Endodermal cell (in vitro differentiated cells): ENCODE results near the gene CCDC181. TPM values are rescaled to one million over a fixed set of nuclear protein-coding genes. Genes with fewer than 3 reads are reported as not detected.

ENCODE experiments used
- DNase-seq: peaks from one replicate; pipeline ENCODE4 v3.0.0-alpha.2; 2017
- H3K27ac ChIP-seq: 2 replicates; pipeline ENCODE4 v1.5.1; 2013; ENCODE audit warnings: mild to moderate bottlenecking, low read depth, low read length, moderate library complexity
- H3K27me3 ChIP-seq: 2 replicates; pipeline ENCODE4 v1.6.1; 2013; ENCODE audit warnings: mild to moderate bottlenecking, low read length, moderate library complexity; ENCODE audit not compliant: insufficient read depth, control insufficient read depth, poor library complexity, severe bottlenecking
- H3K36me3 ChIP-seq: 2 replicates; pipeline ENCODE4 v1.7.0; 2013; ENCODE audit warnings: mild to moderate bottlenecking, low read length, moderate library complexity; ENCODE audit not compliant: control insufficient read depth, insufficient read depth
- H3K4me1 ChIP-seq: one replicate; pipeline ENCODE4 v1.7.0; 2013; ENCODE audit warnings: low read length; ENCODE audit not compliant: control insufficient read depth, insufficient read depth
- H3K4me3 ChIP-seq: 2 replicates; pipeline ENCODE4 v1.5.1; 2013; ENCODE audit warnings: mild to moderate bottlenecking, low read length, moderate library complexity
- H3K9ac ChIP-seq: 2 replicates; pipeline ENCODE4 v1.6.1; 2013; ENCODE audit warnings: mild to moderate bottlenecking, low read length, moderate library complexity; ENCODE audit not compliant: poor library complexity, severe bottlenecking; ENCODE audit errors: extremely low read depth
- H3K9me3 ChIP-seq: 2 replicates; pipeline ENCODE4 v1.6.1; 2013; ENCODE audit warnings: mild to moderate bottlenecking, low read length, moderate library complexity; ENCODE audit not compliant: control insufficient read depth
- H3K27ac Mint-ChIP-seq: 2 replicates; pipeline ENCODE4 v1.8.0; 2020; ENCODE audit warnings: mixed read lengths
- H3K27me3 Mint-ChIP-seq: 2 replicates; pipeline ENCODE4 v1.8.0; 2021; ENCODE audit warnings: mild to moderate bottlenecking, mixed read lengths; ENCODE audit not compliant: insufficient read depth
- H3K36me3 Mint-ChIP-seq: 2 replicates; pipeline ENCODE4 v1.8.0; 2020; ENCODE audit warnings: low read depth, mixed read lengths
- H3K4me1 Mint-ChIP-seq: 2 replicates; pipeline ENCODE4 v1.8.0; 2020; ENCODE audit warnings: mixed read lengths
- H3K4me3 Mint-ChIP-seq: 2 replicates; pipeline ENCODE4 v1.8.0; 2020; ENCODE audit warnings: mild to moderate bottlenecking, moderate library complexity, mixed read lengths
- H3K9me3 Mint-ChIP-seq: 2 replicates; pipeline ENCODE4 v1.8.0; 2020; ENCODE audit warnings: mild to moderate bottlenecking, mixed read lengths
- WGBS, 2 experiments: methylation state at CpG; one replicate each; pipeline versions ENCODE4 v1.1.5 to v1.1.7; 2013; ENCODE audit warnings: missing lambda C conversion rate in 2 of 2, mixed read lengths in 1 of 2; ENCODE audit not compliant: insufficient coverage in 1 of 2, insufficient read length in 1 of 2; 5-methylcytosine and 5-hydroxymethylcytosine counted together
- total RNA-seq, 2 donors: library from RNA; stranded (reverse); fragmentation: NEBNext Ultra II Directional in 1 of 2; extraction: Animal tissue kit (Norgen Biotek cat#: 25700) in 1 of 2; gene quantifications; 2 replicates in 1 of 2; 3 replicates in 1 of 2; pipeline ENCODE4 v1.2.1, GENCODE V29; 2021
- TF ChIP-seq, protein P1 (sequence below): fragments of 200-600 bp; sonication (generic); conservative IDR thresholded peaks from 2 replicates; pipeline ENCODE4 v1.5.0; 2021; ENCODE audit warnings: antibody characterized with exemption, mild to moderate bottlenecking

Gene CCDC181
- total RNA-seq, 2 donors from 2014 or later: 4.9 to 7.8 TPM

DNA sequence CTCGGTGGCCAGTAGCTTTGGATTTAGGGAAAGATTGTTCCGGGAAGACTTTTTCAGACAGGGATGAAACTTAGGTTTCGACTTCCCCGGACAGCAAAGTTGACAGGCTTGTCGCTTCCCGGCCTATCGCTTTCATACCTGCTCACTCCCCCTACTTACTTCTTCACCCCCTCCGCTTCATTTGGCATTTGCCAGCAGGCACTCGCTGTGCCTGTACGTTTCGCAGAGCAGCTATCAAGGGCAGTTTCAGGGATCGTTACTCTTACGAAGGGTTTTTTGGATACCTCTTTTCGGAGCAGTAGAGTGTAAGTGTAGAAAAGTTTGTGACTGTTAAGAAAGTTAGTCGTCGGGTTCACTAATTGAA is 58.9 kb downstream of the CCDC181 start:
- Histone ChIP-seq H3K27me3 (no peaks in the 10 kb centered on the region), H3K27ac (no peak overlapping the region), H3K9ac (peak overlapping the region; percentile 50), H3K9me3 (peaks cover 9% of the 10 kb centered on the region), H3K36me3 (peaks cover 29% of the 10 kb centered on the region), H3K4me1 (no peaks in the 10 kb centered on the region), H3K4me3 (peak overlapping the region; percentile 99)
- Mint-ChIP-seq H3K36me3 (peaks cover 21% of the 10 kb centered on the region), H3K4me3 (no peak overlapping the region), H3K4me1 (peaks cover 5% of the 10 kb centered on the region), H3K9me3 (no peaks in the 10 kb centered on the region), H3K27ac (no peak overlapping the region), H3K27me3 (no peaks in the 10 kb centered on the region)
- 0 to 1% methylated on average over 8 to 16 of the region's 16 CpGs for WGBS, 2 experiments
- DNase-seq: no peak
- TF ChIP-seq, protein P1, sequence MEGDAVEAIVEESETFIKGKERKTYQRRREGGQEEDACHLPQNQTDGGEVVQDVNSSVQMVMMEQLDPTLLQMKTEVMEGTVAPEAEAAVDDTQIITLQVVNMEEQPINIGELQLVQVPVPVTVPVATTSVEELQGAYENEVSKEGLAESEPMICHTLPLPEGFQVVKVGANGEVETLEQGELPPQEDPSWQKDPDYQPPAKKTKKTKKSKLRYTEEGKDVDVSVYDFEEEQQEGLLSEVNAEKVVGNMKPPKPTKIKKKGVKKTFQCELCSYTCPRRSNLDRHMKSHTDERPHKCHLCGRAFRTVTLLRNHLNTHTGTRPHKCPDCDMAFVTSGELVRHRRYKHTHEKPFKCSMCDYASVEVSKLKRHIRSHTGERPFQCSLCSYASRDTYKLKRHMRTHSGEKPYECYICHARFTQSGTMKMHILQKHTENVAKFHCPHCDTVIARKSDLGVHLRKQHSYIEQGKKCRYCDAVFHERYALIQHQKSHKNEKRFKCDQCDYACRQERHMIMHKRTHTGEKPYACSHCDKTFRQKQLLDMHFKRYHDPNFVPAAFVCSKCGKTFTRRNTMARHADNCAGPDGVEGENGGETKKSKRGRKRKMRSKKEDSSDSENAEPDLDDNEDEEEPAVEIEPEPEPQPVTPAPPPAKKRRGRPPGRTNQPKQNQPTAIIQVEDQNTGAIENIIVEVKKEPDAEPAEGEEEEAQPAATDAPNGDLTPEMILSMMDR: no peak

DNA sequence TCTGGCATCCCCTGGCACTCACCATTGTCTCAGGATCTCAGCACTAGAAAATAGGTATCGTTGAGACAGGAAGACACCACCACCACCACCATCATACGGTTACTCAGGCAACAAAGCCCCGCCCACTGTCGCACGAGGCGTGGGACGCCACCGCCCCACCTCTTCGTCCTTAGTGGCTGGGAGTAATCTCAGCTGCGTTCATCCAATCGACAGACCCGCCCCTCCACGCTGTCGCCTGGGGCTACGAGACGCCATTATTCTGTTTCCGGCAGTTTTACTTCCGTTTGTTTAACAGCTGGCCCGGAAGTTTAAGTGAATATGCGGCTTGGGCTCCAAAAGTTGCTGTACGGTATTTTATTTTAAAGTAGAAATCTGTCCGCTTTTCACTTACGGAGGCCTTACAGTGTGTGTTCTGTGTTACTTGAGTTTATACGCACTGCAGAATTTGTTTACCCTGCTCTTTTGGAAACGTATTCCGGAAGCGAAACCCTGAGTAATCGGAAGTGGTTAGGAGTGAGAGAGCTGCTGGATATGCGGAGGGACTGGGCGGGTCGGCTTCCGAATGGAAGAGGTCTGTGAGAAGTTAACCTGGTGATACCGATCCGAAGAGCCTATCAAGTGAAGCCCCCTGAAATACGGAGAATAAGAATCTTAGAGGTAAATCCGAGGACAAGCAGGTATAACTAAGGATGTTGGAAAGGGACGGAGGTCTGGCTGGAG is 59.4 kb downstream of the CCDC181 start, which contains the start of the genes BLZF1 and NME7:
BLZF1 (plus strand) TSS at position 510 of the 720 bp plus-strand sequence. CDS start 1,328 bp downstream, outside the sequence.
NME7 (minus strand) TSS at position 112 of the 720 bp plus-strand sequence; CDS start at position 25, 87 bp downstream.
- Histone ChIP-seq H3K27ac (no peak within 1 kb of the TSS), H3K27me3 (no peaks in the 10 kb centered on the region), H3K4me1 (no peaks in the 10 kb centered on the region), H3K9me3 (peaks cover 9% of the 10 kb centered on the region), H3K4me3 (peak within 1 kb of the TSS; percentile 99), H3K36me3 (peaks cover 25% of the 10 kb centered on the region), H3K9ac (peak within 1 kb of the TSS; percentile 50)
- H3K27me3 Mint-ChIP-seq: no peaks in the 10 kb centered on the region
- H3K4me3 Mint-ChIP-seq: no peak within 1 kb of the TSS
- DNase-seq: peak; percentile 98
- 0% methylated on average over 34 to 37 of the region's 37 CpGs for WGBS, 2 experiments
- peaks cover 5% of the 10 kb centered on the region for H3K4me1 Mint-ChIP-seq
- H3K36me3 Mint-ChIP-seq: peaks cover 19% of the 10 kb centered on the region
- H3K27ac Mint-ChIP-seq: no peak within 1 kb of the TSS
- TF ChIP-seq, protein P1: no peak
- no peaks in the 10 kb centered on the region for H3K9me3 Mint-ChIP-seq

DNA sequence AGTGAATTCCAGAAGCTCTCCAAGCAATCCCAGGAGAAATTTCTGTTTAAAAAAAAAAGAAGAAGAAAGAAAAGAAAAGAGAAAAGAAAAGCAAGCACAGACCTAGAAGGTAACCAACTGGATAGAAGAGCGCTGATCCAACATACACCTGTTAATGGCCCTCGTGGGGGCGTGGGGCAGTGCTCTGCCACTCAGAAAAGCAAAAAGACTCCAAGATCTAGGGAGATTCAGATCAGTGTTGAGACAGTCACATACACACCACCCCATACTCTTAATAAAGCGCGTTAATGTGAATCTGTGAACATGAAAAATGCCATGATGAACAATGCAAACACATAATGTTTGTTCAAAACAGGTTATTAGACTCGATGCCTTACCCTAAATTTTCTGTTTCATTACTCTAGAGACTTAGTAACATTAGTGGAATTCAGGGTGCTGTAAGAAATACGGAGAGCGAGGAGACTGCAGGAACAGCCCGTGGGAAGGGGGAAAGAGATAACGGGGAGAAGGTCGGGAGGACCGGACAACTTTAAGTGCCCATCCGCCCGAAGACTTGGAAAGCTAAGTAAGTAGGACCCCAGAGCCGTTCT is 60.1 kb downstream of the CCDC181 start:
- H3K4me1 Mint-ChIP-seq: peaks cover 5% of the 10 kb centered on the region
- Histone ChIP-seq H3K27me3 (no peaks in the 10 kb centered on the region), H3K36me3 (peaks cover 19% of the 10 kb centered on the region), H3K27ac (no peak overlapping the region), H3K9ac (no peak overlapping the region), H3K9me3 (peaks cover 9% of the 10 kb centered on the region), H3K4me1 (no peaks in the 10 kb centered on the region), H3K4me3 (peak overlapping the region; percentile 99)
- H3K9me3 Mint-ChIP-seq: no peaks in the 10 kb centered on the region
- H3K36me3 Mint-ChIP-seq: peaks cover 19% of the 10 kb centered on the region
- H3K4me3 Mint-ChIP-seq: no peak overlapping the region
- no peak for DNase-seq
- no peak overlapping the region for H3K27ac Mint-ChIP-seq
- WGBS, 2 experiments: 6 to 15% methylated on average over 10 to 15 of the region's 15 CpGs
- H3K27me3 Mint-ChIP-seq: no peaks in the 10 kb centered on the region
- TF ChIP-seq, protein P1: no peak
